HepG2 (cell line): ENCODE data around the gene PTGES3. TPM values are rescaled to one million over a fixed set of nuclear protein-coding genes. Genes with fewer than 3 reads are reported as not detected.
A peak's percentile ranks its signal among the peaks of the same experiment; 100 is the strongest.

Experiments used
- BCL3 ChIP-seq: sonication (generic); formaldehyde crosslinking; IDR thresholded peaks from 2 replicates; pipeline ENCODE4 v1.5.1; 2020; ENCODE audit warnings: mild to moderate bottlenecking, missing genetic modification reagents, moderate library complexity
- CEBPZ ChIP-seq: IDR thresholded peaks from 2 replicates; pipeline ENCODE4 v1.6.1; 2012; ENCODE audit warnings: low read length, improper control_type of control experiment
- MLXIP ChIP-seq: sonication (generic); formaldehyde crosslinking; IDR thresholded peaks from 2 replicates; pipeline ENCODE4 v1.9.0; 2021; ENCODE audit warnings: missing genetic modification reagents, borderline replicate concordance
- ZNF318 ChIP-seq: sonication (generic); formaldehyde crosslinking; IDR thresholded peaks from 2 replicates; pipeline ENCODE4 v1.4.0; 2020; ENCODE audit warnings: mild to moderate bottlenecking, missing genetic modification reagents
- ZNF609 ChIP-seq: sonication (generic); formaldehyde crosslinking; IDR thresholded peaks from 2 replicates; pipeline ENCODE4 v1.4.0; 2020; ENCODE audit warnings: mild to moderate bottlenecking, missing genetic modification reagents, borderline replicate concordance
- polyA plus RNA-seq, 8 experiments: library from polyadenylated mRNA; depleted of rRNA in 3 of 8; stranded (reverse) in 7 of 8; unstranded in 1 of 8; fragments of >200 nt; fragmentation: Illumina TruSeq in 4 of 8; extraction: Trizol in 4 of 8; gene quantifications; 2 replicates each; pipeline versions ENCODE4 v1.2.1 to v1.2.3, GENCODE V29; 2011 to 2016; ENCODE audit warnings: low read depth in 4 of 8, missing spikeins in 1 of 8, mixed read lengths in 1 of 8; ENCODE audit not compliant: insufficient read depth in 1 of 8
- total RNA-seq, 5 experiments: library from RNA; depleted of rRNA; stranded (reverse); fragments of >200 nt; fragmentation: Illumina TruSeq; extraction: Trizol; gene quantifications; 2 replicates each; pipeline ENCODE4 v1.2.3, GENCODE V29; 2016; ENCODE audit warnings: low read depth in 1 of 5

The PTGES3 gene
- total and polyA plus RNA-seq, 2 of the 13 experiments (the other 11 are each of a cell fraction or from before 2014, with no cell fraction given) = 54.4 to 159 TPM

GRCh38 chr12:56645717-56646446 is 42.2 kb downstream of the PTGES3 start, which contains the start of gene ATP5F1B (continued):
- TF ChIP-seq ZNF318 (no peak), MLXIP (CRISPR knock-in tag) (no peak), CEBPZ (peak; percentile 98), BCL3 (CRISPR knock-in tag) (peak; percentile 26; the same call in 1 of the 2 replicates), ZNF609 (CRISPR knock-in tag) (peak; percentile 10; the same call in 1 of the 2 replicates)
